Esophagus muscularis mucosa (tissue), 3 donors: ENCODE measurements around the gene COBL.

Source experiments
- CTCF ChIP-seq, 3 experiments: fragments of 200-600 bp in 2 of 3; fragments of 450-650 bp in 1 of 3; sonication (generic) in 2 of 3; IDR thresholded peaks; one replicate each; pipeline ENCODE4 v1.5.1; 2017 to 2019; ENCODE audit warnings: antibody characterized with exemption in 3 of 3, mild to moderate bottlenecking in 2 of 3, moderate library complexity in 1 of 3
- POLR2A ChIP-seq: fragments of 450-650 bp; IDR thresholded peaks from one replicate; pipeline ENCODE4 v1.6.1; 2017; ENCODE audit warnings: antibody characterized with exemption, moderate library complexity, mild to moderate bottlenecking, low read depth

- TF ChIP-seq CTCF (IDR thresholded peaks at IDR 0.05), result no peak
- no peak for TF ChIP-seq POLR2A
Observed at GRCh38 chr7:51286401-51286800, 30.2 kb downstream of the COBL start.
